Lower lobe of right lung (tissue), 2 donors: ENCODE data around the gene SRBD1. TPM values are rescaled to one million over a fixed set of nuclear protein-coding genes. Genes with fewer than 3 reads are reported as not detected.

ENCODE experiments used
- ATAC-seq, 2 donors: fragments of 200-7000 bp; cut with Tn5 transposase; one replicate each; pipeline ENCODE4 v1.9.1; 2020 to 2022; ENCODE audit warnings: mild to moderate bottlenecking in 2 of 2, moderate library complexity in 2 of 2
- DNase-seq: peaks from one replicate; pipeline ENCODE4 v3.0.0-alpha.2; 2020
- H3K27ac ChIP-seq: fragments of 200-600 bp; one replicate; pipeline ENCODE4 v1.8.0; 2022
- H3K27me3 ChIP-seq: fragments of 200-600 bp; one replicate; pipeline ENCODE4 v1.8.0; 2022; ENCODE audit warnings: low read depth
- H3K36me3 ChIP-seq: fragments of 200-600 bp; one replicate; pipeline ENCODE4 v1.8.0; 2022; ENCODE audit warnings: mild to moderate bottlenecking
- H3K4me1 ChIP-seq: fragments of 200-600 bp; one replicate; pipeline ENCODE4 v1.8.0; 2022
- H3K4me3 ChIP-seq: fragments of 200-600 bp; one replicate; pipeline ENCODE4 v1.8.0; 2022; ENCODE audit warnings: mild to moderate bottlenecking
- H3K9me3 ChIP-seq: fragments of 200-600 bp; one replicate; pipeline ENCODE4 v1.8.0; 2022
- CTCF ChIP-seq: fragments of 200-600 bp; IDR thresholded peaks from one replicate; pipeline ENCODE4 v1.8.0; 2022; ENCODE audit warnings: antibody characterized with exemption, mild to moderate bottlenecking
- intact Hi-C: fragments of 100-400 bp; cut with DNase I; formaldehyde crosslinking; loops from one replicate; pipeline ENCODE4 v1.11.0; 2022
- total RNA-seq: library from RNA; stranded (reverse); fragmentation: NEBNext Ultra II Directional; extraction: Animal tissue kit (Norgen Biotek cat#: 25700); gene quantifications from one replicate; pipeline ENCODE4 v1.2.1, GENCODE V29; 2021
- donor health status: DM: no; HTN: yes; CAD: no; lungs with severe emphysema.

Gene SRBD1
- total RNA-seq, 1 donor from 2014 or later = 15.4 TPM

- H3K9me3 ChIP-seq = no peaks in the 10 kb centered on the region
- H3K27me3 ChIP-seq = no peaks in the 10 kb centered on the region
- no peak overlapping the region for H3K27ac ChIP-seq
- intact Hi-C loops = no loop called here
- no peak overlapping the region for H3K4me3 ChIP-seq
- peaks cover 15% of the 10 kb centered on the region for H3K4me1 ChIP-seq
- DNase-seq (no peak), ATAC-seq (no peak)
- TF ChIP-seq CTCF = no peak
- H3K36me3 ChIP-seq = peaks cover 39% of the 10 kb centered on the region
Measured at GRCh38 chr2:45605116-45605515, 6.0 kb downstream of the SRBD1 start.

- intact Hi-C loops = no loop called here
- Histone ChIP-seq H3K27ac (no peak overlapping the region), H3K27me3 (no peaks in the 10 kb centered on the region), H3K36me3 (peaks cover 63% of the 10 kb centered on the region), H3K4me1 (peaks cover 5% of the 10 kb centered on the region), H3K9me3 (no peaks in the 10 kb centered on the region), H3K4me3 (no peak overlapping the region)
- no peak for TF ChIP-seq CTCF
- ATAC-seq = no peak
- no peak for DNase-seq
Measured at GRCh38 chr2:45602624-45603023, 8.4 kb downstream of the SRBD1 start.

GRCh38 chr2:45598545-45598944, 12.5 kb downstream of the SRBD1 start:
- peaks cover 54% of the 10 kb centered on the region for H3K36me3 ChIP-seq

GRCh38 chr2:45596761-45597160, 14.3 kb downstream of the SRBD1 start:
- H3K4me3 ChIP-seq = no peak overlapping the region
- H3K27me3 ChIP-seq = no peaks in the 10 kb centered on the region
- no peak overlapping the region for H3K27ac ChIP-seq
- peak in 1 of 2 donors; percentile 30 for ATAC-seq
- DNase-seq = no peak
- H3K36me3 ChIP-seq = peaks cover 45% of the 10 kb centered on the region
- H3K9me3 ChIP-seq = no peaks in the 10 kb centered on the region
- peaks cover 14% of the 10 kb centered on the region for H3K4me1 ChIP-seq
- TF ChIP-seq CTCF = no peak
- intact Hi-C loops = no loop called here

More at GRCh38 chr2:45598545-45598944, 12.5 kb downstream of the SRBD1 start:
- TF ChIP-seq CTCF = no peak
- DNase-seq (no peak), ATAC-seq (no peak)
- Histone ChIP-seq H3K4me3 (no peak overlapping the region), H3K27me3 (no peaks in the 10 kb centered on the region), H3K4me1 (peaks cover 14% of the 10 kb centered on the region), H3K9me3 (no peaks in the 10 kb centered on the region), H3K27ac (no peak overlapping the region)
- intact Hi-C loops = no loop called here

- ATAC-seq (peak in 1 of 2 donors; percentile 65), DNase-seq (peak; percentile 45)
- Histone ChIP-seq H3K4me3 (no peak overlapping the region), H3K9me3 (no peaks in the 10 kb centered on the region), H3K27me3 (no peaks in the 10 kb centered on the region), H3K4me1 (peaks cover 14% of the 10 kb centered on the region), H3K36me3 (peaks cover 36% of the 10 kb centered on the region), H3K27ac (no peak overlapping the region)
- intact Hi-C loops = no loop called here
- TF ChIP-seq CTCF = no peak
Measured at GRCh38 chr2:45595721-45596435, 15.2 kb downstream of the SRBD1 start.
